NT2/D1 (cell line): Measurements from ENCODE around the gene ZCCHC13.

ENCODE experiments used
- DNase-seq: peaks from one replicate; pipeline ENCODE4 v3.0.0-alpha.2; 2011; ENCODE audit warnings: low read depth, low spot score
- H3K27me3 ChIP-seq: 2 replicates; pipeline ENCODE4 v1.6.0; 2011; ENCODE audit warnings: mild to moderate bottlenecking; ENCODE audit not compliant: insufficient read length, insufficient read depth
- H3K36me3 ChIP-seq: 2 replicates; pipeline ENCODE4 v1.6.1; 2011; ENCODE audit warnings: mild to moderate bottlenecking, low read length, mixed read lengths; ENCODE audit not compliant: insufficient read depth, insufficient read length
- H3K4me1 ChIP-seq: 2 replicates; pipeline ENCODE4 v1.5.1; 2011; ENCODE audit not compliant: insufficient read depth, insufficient read length
- H3K4me3 ChIP-seq: 2 replicates; pipeline ENCODE4 v1.5.1; 2011; ENCODE audit warnings: low read depth; ENCODE audit not compliant: insufficient read length
- H3K9ac ChIP-seq: 2 replicates; pipeline ENCODE4 v1.6.0; 2011; ENCODE audit warnings: low read depth; ENCODE audit not compliant: insufficient read length
- H3K9me3 ChIP-seq: 2 replicates; pipeline ENCODE4 v1.5.1; 2011; ENCODE audit warnings: mild to moderate bottlenecking, low read length; ENCODE audit not compliant: insufficient read depth
- SUZ12 ChIP-seq: IDR thresholded peaks from 2 replicates; pipeline ENCODE4 v1.6.1; 2011; ENCODE audit not compliant: insufficient read length, insufficient read depth; ENCODE audit errors: extremely low read depth
- YY1 ChIP-seq: IDR thresholded peaks from 2 replicates; pipeline ENCODE4 v1.6.1; 2011; ENCODE audit not compliant: insufficient read length, insufficient read depth
- ZNF274 ChIP-seq: IDR thresholded peaks from 2 replicates; pipeline ENCODE4 v1.6.1; 2011; ENCODE audit warnings: mild to moderate bottlenecking, low read depth, low read length

The ZCCHC13 gene

DNA sequence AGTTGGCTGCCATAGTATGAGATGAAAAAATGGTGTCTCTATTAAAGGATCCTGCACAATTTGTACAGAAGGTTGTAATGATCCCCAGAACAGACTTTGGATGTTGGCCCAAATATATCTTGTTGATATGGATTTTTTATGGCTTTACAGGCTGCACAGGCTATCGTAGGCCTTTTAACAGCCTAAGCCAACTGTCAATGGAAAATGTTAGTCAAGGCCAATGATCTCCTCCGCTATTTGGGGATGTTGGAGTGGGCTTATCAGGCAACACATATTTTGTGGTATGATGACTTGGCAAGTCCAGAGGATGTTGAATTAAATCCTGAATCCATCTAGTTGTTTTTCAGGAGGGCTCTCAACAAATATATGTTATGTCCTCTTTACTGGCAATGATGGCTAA, 42.1 kb downstream of the ZCCHC13 start:
- no peak for TF ChIP-seq ZNF274
- TF ChIP-seq SUZ12, result no peak
- TF ChIP-seq YY1, result no peak
- no peak overlapping the region for H3K4me3 ChIP-seq

DNA sequence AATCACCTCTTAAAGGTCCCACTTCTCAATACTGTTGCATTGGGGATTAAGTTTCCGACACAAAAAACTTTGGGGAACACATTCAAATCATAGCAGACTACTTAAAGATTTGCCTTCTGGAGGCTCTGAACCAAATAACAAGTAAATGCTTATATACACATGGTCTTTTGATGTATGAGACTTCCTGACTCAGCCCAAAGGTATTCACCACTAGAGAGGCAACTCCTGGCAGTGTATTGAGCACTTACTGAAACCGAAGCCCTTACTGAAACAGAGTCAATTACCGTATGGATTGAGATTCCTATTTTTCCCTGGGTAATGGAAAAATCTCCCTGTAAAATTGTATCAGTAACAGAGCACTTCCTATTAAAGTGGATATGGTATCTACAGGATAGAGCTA, 45.4 kb downstream of the ZCCHC13 start:
- Histone ChIP-seq H3K4me3 (no peak overlapping the region), H3K9me3 (no peaks in the 10 kb centered on the region), H3K4me1 (no peaks in the 10 kb centered on the region), H3K36me3 (no peaks in the 10 kb centered on the region), H3K27me3 (no peaks in the 10 kb centered on the region), H3K9ac (no peak overlapping the region)
- no peak for DNase-seq
- no peak for TF ChIP-seq SUZ12
- TF ChIP-seq ZNF274, result no peak
- TF ChIP-seq YY1, result no peak

More for the DNA sequence above, 42.1 kb downstream of the ZCCHC13 start:
- no peak for DNase-seq
- H3K9ac ChIP-seq, result no peak overlapping the region
- no peaks in the 10 kb centered on the region for H3K4me1 ChIP-seq
- no peaks in the 10 kb centered on the region for H3K9me3 ChIP-seq
- H3K27me3 ChIP-seq, result no peaks in the 10 kb centered on the region
- H3K36me3 ChIP-seq, result no peaks in the 10 kb centered on the region

DNA sequence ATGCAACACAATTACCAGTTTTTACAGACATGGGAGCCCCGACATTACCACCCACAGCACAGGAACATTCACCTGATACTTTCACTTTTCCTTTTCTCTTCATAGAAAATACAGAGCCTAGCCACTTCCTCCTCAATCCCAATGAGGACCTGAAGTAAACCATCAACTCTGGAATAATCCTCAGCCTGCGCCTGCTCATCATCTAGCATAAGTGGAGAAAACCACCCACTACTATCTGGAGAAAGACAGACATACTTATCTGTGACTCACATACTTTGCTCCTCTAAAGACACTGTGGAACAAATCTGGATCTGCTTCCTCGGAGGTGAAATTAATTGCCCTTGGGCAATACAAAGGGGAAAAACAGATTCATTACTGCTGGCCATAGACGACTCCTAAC, 47.8 kb downstream of the ZCCHC13 start:
- Histone ChIP-seq H3K9ac (no peak overlapping the region), H3K27me3 (no peaks in the 10 kb centered on the region), H3K4me1 (no peaks in the 10 kb centered on the region), H3K36me3 (no peaks in the 10 kb centered on the region), H3K4me3 (no peak overlapping the region), H3K9me3 (no peaks in the 10 kb centered on the region)
- DNase-seq, result no peak
- TF ChIP-seq SUZ12 (no peak), YY1 (no peak), ZNF274 (no peak)

DNA sequence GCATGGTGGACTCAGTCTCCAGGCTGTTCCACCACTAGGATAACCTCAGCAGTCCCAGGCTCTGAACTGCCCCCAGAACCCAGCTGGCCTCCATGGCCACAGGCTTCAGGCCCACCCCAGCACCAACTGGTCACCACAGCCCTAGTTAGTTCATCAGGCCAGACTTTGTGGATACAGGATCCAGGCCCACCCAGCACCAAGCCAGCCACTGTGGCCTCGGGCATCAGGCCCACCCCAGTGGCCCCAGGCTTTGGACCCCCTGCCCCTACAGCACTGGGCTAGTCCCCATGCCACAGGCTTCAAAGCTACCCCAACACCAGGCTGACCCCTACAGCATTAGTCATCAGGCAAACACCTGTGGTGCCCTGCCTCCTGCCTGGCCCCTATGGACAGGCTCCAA, 50.0 kb downstream of the ZCCHC13 start:
- Histone ChIP-seq H3K36me3 (no peaks in the 10 kb centered on the region), H3K9ac (no peak overlapping the region), H3K9me3 (no peaks in the 10 kb centered on the region), H3K4me1 (no peaks in the 10 kb centered on the region), H3K4me3 (no peak overlapping the region), H3K27me3 (no peaks in the 10 kb centered on the region)
- TF ChIP-seq ZNF274, result no peak
- no peak for TF ChIP-seq YY1
- TF ChIP-seq SUZ12, result no peak
- no peak for DNase-seq
